Measurements from ENCODE around the gene OTOP2.

- TF ChIP-seq POLR2AphosphoS5 (IDR thresholded peaks at IDR 0.05; ENCODE audit: borderline replicate concordance, low read depth, low read length) (no peak), EZH2 (IDR thresholded peaks at IDR 0.05) (no peak), FOXP2 (optimal IDR thresholded peaks at IDR 0.05; ENCODE audit: control extremely low read depth, extremely low read length, insufficient read depth) (no peak)
Observed at GRCh38 chr17:74874615-74875037, 49.4 kb upstream of the OTOP2 start.
